CD4-positive, alpha-beta T cell treated with Interleukin-6 at 100 ng/mL for 8 hours (primary cell): ENCODE data around the gene PHKA2.

Experiments
- DNase-seq: peaks from one replicate; pipeline ENCODE4 v3.0.0-alpha.2; 2020; ENCODE audit warnings: mixed read lengths, low spot score

Gene PHKA2

DNA sequence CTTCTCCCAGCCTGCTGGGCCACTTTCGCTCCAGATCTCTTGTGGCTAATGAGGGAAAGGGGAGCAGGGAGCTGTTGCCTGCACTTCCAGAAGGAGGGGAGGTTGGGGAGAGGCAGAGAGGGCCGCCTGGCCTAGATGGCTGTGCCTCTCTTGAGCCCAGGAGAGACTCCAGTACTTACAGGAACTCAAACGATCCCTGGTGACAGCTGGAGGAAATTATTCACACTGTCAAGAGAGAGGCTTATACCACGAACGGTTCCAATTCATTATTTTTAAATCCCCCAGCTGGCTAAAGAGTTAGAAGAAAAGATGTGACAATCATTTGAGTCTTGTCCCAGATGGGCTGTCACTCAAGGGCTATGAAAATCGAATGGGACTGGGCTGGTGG is 96.1 kb downstream of the PHKA2 start:
- no peak for DNase-seq

DNA sequence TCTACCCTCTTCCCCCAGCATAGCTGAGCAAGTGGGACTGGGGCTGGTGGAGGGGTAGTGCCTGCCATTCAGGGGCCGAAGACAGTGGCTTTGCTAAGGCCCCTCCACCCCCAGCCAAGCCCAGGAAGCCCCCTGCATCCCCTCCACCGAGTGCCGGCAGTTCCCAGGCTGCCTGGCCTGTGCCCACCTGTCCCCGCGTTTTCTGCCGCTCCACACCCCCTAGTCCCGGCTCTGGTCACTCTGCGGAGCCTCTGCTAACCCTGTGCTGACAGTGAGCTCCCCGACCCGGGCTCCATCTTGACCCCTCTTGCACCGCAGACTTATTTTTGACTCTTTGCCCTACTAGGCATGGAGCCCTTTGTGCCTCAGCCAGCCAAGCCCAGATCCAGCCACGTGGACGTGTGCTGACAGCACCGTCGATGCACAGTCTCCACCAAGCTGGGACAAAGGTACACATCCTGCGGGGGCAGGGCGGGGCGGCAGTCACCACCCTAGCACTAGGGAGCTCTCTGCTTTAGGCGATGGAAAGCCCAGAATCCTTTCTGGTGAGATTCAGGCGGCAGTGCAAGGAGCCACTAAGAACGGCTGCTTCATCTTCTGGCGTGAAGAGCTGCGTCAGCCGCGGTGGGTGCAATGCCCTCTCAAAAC is 96.6 kb downstream of the PHKA2 start:
- DNase-seq, result no peak

DNA sequence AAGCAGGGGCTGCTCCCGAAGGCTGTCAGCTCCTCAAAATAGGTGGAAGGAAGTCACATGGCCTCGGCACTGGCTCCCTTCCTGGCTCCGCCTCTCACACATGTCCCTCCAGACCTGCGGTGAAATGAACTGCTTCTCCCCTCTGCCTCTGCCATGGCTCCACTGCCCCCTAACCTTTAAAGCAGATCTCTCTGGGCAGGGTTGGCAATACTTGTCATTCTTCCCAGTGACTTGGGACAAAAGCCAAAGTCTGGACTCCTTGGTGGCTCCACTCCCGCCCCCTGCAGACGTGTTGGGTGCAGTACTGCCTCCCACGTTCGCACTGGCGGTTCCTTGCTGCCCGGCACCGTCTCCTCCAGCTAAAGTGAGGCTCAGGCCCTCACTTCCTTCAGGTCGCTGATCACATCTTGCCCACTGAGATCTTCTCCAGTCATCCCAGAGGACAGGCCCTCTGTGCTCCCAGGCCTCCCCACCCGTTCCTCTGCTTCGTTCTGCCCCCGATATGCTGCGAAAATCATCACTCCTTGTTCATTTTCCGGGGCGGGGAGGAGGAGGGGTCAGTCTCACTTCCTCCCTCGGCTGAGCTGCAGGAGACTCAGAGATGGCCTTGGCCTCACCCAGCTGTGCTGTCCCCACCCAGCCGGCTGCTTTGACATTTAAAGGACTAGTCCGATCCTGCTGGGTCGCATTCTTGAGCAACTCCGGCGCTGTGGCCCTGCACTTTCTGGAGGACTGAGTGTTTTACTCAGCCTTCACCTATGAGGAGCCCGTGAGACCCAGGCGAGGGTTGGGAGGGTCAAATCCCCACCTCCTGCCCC is 97.4 kb downstream of the PHKA2 start:
- peak; percentile 42 for DNase-seq

DNA sequence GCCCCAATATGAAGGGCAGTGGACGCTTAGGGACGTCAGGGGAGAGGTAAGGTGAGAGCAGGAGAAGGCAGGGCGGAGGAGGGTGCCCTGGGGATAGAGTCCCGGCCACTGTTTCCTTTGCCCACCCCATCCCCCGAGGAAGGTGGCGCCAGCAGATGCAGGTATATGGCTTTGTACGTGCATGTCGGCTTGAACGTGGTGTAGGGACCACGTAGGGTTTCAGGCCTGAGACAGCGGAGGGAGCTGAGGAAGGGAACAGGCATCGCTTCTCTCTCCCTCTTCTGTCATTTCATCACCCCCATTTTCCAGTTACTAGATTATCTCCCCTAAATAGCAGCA is 97.9 kb downstream of the PHKA2 start:
- no peak for DNase-seq

DNA sequence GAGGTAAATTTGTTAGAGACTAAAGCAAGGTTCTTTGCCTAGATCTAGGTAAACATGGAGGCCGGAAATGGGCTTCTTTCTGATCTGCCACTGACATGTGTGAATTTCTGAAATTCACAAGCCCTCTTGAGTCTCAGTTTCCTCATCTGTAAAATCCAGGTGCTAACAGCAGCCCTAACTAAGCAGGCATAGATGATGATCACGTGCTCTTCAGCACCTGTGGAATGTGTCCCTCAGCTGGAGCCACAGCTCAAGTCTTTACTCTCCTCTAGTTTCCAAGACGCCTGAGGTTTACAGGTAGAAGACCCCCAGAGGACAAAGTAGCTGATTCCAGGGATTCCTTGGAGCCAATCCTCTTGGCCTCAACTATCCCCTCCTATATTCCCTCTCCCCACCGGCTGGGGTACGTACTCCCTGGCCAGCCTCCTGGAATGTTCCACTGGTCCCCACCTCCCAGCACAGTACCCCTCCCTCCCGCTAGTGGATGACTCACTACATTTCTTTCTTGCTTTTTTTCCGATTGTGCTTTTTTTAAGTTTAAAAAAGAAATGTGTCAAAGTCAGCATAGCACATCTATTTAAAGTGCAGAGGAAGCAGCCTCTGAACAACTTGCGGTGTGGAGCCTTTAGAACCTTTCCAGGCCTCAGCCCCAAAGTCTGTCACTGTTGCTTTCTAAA is 98.4 kb downstream of the PHKA2 start:
- no peak for DNase-seq

DNA sequence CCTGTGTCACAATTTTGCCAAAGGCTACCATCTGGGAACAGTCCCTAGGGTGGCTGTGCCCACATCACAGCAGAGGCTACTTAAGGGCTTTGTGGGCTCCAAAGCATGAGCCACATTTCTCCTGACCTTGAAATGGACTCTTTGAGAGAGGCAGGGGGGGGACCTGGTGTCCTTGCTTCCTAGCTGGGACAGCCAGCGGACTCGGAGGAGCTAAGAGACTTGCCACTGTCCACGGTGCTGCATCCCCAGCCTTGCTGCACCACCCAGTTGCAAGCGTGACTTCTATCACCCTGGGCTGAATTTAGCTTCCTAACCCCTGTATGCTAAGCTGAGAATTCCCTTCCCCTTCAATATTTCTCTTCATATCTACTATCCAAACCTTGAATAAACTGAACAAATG is 99.0 kb downstream of the PHKA2 start:
- no peak for DNase-seq

DNA sequence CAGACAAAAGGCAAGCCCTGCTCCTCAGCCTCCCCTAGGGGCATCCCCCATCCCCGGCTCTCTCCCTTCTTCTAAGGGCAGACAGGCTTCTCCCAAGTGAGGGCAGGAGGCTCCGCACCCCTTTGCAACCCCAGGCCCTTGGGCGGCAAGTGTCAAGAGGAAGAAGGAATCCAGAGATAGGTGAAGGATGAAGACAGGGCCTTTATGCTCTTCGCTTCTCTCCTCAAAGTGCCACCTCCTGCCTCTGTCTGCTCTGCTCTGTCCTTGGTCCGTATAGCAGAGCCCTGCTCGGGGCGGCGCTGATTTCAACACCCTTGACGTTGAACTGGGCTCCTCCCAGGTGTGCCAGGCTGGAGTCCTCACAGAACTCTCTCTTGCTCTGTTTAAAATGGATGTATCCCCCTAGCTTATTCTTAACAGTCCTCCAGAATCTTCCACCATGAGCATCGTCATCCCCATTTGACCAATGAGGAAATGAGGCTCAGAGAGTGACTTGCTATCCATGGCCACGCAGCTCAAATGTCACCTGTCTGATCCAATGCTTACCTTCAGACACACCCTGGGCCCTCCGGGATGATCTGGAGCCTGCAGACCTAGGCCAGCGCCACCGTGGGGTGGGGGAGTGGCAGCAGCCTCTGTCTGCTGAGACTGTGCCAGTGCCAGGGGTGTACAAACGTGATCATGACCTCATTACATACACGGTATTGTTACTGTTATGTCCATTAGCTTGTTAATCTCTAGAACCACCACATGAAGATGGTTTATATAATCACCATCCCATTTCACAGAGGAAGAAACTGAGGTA is 99.8 kb downstream of the PHKA2 start:
- no peak for DNase-seq

DNA sequence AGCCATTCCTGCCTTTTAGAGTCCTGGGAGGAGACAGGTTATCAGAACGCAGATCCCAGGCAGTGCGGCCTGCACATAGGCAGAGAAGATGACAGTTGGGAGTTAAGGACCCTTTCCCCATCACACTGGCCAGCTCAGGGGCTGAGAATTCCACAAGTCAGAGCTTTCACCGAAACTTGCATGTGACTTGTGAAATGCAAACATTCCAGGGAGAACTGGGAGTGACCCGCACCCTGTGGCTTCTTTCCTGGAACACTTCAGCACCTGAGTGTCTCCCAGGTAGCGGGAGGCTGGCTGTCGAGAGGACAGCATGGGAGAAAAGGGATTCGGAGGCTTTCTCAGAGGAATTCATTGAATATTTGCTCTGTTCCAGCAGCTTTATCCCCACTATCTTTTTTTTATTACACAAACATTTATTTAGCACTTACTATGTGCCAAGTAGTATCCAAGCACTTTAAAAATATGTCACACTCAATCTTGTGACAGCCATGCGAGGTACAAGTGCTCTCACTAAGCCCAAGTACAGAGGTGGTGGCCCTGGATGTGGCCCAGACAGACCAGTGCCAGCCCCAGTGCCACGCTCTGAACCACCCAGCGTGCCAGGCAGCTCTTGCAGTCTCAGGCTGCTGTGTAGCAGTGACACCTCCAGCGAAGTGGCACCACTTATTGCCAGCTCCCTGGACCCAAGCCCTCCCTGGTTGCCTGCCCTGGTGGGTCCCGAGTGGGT is 100.5 kb downstream of the PHKA2 start:
- DNase-seq, result no peak

DNA sequence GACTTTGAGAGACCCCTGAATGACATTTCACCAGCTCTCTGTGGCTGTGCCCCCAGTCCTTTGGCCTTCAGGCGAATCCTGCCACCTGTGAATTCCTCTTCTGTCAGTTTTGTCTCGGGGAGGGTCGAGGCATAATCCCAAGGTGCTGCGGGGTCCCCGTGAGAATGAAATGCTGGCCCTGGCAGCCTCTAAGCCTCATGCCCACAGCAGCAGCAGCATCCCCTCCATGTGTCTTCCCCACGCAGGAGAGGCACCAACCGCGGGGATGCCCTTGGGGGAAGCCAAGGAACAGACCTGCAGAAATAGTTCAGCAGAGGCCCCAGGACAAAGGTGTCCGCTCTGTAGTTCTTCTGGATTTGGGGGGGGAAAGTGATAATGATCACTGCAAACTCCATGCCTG is 104.8 kb downstream of the PHKA2 start:
- DNase-seq, result no peak

DNA sequence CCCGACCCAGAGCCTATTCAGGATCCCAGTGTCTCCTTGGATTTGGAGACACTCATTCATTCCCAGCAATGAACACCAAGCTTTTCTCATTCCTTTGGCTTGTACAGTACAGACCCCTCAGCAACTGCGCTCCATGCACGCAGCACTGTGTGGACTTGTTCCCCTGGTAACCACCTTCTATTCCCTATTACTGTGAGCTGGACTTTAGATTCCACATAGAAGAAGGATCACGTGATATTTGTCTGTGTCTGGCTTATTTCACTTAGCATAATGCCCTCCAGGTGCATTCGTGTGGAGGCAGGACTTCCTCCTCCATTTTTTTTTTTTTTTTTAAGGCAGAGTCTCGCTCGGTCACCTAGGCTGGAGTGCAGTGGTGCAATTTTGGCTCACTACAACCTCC is 106.4 kb downstream of the PHKA2 start:
- no peak for DNase-seq

DNA sequence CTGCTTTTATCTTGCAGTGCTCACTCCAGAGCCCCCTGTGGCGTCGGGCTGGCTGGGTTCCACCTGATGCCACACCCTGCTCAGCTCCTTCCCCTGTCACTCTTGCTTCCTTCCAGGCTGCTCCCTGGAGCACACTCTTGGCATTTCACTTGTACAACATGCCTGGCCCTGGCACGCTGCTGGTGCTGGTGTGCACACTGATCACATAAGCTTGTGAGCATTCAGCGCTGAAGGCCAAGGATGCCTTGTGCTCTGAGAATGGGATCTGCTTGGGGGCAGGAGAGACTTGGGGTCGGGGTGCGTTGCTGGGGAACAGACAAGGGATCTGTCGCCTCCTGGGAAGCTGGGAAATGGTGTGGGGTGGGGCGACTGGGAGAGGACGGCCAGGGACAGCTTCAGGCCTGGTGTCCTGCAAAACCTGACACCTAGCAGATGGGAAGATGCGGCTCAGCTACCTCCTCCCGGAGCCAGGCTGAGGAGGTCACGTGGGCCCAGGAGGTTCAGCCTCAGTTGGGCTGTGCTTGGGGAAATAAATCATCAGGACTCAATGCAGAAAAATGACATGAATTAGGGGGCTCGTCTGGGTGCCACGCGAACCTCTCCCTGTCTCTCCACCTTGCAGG is 108.5 kb downstream of the PHKA2 start:
- no peak for DNase-seq

DNA sequence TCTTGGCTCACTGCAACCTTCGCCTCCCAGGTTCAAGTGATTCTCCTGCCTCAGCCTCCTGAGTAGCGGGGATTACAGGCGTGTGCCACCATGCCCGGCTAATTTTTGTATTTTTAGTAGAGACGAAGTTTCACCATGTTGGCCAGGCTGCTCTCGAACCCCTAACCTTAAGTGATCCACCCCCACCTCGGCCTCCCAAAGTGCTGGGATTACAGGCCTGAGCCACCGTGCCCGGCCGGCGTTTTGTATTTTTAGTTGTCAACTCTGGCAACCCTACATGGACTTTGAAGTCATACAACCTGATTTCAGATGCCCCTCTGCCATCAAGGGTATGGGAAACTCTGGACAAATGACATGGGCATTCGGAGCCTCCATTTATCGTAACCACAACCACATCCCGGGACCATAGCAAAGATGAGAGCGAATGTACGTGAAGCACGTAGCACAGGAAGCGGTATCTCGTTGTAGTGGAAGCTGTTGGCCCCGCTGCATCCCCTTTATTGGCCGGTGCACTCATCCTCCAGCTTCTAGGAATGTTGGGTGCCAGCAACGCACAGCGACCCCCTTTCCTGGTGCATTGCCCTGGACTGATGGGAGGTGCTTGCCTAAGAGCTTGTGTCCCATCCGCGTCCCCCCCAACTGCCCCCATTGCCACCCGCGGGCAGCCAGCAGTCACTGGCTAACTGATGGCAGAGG is 109.2 kb downstream of the PHKA2 start:
- no peak for DNase-seq

DNA sequence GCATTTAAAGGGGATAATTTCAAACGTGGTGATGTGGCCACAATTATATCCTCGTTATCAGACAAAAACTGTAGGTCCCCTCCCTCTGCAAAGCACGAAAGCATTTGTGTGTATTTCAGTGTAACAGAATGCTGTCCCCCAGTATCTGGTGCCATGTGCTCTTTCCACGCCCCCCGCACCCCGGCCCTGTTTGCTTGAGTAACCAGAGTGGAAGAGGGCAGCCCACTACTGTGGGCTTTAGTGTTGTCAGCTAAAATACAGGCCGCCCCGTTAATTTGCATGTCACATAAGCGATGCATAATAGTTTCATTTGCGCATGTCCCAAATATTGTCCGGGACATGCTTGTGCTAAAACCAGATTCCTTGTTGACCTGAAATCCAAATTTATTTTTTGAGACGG is 110.1 kb downstream of the PHKA2 start:
- DNase-seq, result no peak

DNA sequence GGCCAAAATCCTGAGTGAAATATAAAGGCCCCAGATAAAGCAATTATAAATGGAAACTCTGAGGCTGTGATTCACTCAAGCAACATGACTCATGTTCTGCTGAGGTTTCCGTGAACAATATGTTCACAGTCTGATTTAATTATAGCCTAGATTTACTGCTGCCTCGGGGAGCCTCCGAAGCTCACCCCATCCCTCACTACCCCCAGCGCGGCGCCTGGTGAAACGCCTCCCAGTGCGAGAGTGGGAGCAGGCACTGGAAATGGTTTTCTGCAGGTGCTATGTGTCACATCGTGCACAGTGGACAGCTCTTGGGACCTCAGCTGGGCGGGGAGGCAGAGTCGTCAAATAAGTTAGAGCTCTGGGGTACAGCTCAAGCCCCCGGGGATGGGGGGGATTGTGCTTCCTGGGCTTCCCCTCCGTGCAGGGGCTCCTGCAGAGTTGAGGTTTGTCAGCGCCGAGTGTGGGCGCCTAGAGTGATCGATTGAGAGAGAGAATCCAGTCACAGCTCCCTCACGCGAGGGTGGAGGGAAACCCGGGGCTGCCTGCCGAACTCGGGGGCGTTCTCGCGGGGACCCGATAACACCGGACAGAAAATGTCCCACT is 110.6 kb downstream of the PHKA2 start:
- no peak for DNase-seq

DNA sequence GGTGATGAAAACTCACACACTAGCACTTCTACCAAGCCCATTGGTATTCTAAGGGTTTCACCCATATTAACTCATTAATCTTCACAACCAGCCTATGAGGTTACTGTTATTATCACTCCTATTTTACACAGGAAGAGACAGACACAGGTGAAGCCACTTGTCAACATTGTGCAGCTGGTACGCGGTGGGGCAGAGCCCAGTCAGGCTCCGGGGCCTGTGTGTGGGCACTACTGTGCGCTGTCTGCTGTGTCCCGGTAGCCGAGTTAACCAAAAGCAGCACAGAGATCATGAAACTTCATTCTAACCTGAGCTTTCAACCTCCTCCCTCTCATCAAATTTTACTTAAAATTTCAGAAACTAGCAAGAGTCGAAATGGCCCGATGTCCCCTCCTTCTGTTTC is 111.3 kb downstream of the PHKA2 start:
- no peak for DNase-seq

DNA sequence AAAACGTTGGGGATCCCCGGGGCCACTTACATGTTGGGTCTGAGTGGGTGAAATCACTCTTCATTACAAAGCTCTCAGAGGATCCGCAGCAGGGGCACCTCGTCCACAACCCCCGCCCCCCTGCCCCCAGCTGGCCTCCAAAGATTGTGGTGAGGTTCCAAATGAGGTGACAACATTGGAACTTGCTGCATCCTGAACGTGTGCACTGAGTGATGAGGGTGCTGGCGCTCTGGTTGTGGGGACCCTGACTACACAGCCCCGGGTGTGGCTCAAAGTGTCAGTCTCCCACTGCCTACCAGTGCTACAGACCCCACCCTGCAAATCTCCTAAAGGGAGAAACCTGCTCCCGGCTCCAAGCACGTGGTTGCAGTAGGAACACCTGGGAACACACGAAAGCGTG is 111.9 kb downstream of the PHKA2 start:
- DNase-seq, result no peak

DNA sequence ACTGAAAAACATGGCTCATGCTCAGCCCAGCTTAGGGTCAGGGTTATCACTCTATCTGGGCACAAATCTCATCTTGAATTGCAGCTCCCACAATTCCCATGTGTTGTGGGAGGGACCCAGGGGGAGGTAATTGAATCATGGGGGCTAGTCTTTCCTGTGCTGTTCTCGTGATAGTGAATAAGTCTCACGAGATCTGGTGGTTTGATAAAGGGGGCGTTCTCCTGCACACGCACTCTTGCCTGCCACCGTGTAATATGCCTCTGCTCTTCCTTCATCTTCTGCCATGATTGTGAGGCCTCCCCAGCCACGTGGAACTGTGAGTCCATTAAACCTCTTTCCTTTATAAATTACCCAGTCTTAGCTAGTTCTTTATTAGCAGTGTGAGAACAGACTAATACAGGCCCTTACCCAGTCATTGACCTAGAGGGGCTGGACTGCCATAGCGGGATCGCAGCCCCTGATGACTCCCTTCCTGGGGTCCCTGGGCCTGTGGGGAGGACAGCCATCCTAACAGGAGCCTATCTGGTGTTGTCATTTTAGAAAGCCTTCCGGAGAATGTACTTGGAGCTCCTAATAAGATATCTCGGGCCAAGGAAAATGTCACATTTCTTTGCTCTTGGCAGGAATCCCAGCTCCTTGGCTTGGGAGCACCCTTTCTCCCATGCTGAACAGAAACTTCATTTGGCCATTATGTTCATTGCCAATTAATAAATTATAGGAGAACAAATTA is 112.6 kb downstream of the PHKA2 start:
- no peak for DNase-seq

DNA sequence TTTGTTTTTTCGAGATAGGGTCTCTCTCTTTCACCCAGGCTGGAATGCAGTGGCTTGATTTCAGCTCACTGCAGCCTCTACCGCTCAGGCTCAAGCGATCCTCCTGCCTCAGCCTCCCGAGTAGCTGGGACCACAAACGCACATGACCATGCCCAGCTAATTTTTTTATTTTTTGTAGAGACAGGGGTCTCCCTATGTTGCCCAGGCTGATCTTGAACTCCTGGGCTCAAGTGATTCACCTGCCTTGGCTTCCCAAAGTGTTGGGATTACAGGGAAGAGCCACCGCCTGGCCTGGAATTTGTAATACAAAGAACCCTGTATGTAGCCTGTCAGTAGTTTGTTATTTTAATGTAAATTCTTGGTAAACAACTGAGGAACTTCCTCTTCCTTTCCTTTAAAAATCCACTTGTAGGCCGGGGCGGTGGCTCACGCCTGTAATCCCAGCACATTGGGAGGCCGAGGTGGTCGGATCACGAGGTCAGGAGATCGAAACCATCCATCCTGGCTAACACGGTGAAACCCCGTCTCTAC is 119.5 kb downstream of the PHKA2 start:
- DNase-seq, result no peak

DNA sequence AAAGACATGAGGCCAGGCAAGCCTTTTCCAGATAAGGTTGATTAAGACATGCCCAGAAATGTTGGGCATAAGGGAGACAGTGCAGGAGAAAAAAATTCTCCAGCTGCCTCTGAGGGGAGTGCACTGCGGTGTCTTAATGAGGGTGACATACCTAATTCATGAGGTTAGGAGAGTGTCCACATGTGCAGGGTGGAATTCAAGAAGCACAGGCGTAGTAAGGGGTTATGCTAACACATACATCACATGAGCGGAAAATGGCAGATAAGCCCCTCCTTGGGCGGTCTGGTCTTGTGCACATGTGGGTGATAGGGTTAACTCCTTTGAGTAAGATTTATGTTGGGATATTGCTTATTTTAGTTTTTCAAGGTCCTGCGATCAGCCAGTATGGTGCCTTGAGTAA is 122.4 kb downstream of the PHKA2 start:
- no peak for DNase-seq

DNA sequence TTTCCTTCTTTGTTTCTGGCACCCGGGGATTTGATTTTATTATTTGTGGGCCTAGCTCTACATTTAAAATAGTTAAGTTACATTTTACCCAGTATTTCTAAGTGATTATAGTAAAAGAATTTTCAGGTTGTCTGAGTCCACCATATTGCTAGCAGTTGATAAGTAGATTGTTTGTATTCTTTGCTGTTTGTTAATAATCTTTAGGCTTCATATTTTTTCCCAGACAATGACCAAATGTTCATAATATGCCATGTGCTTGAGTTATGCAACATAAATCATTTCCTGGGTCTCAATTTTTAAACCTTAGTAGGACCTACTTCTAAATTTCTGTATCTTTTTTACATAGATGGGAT is 127.3 kb downstream of the PHKA2 start:
- DNase-seq, result no peak
